K562 (cell line): ENCODE results near the gene RBM19. TPM values are rescaled to one million over a fixed set of nuclear protein-coding genes. Genes with fewer than 3 reads are reported as not detected.

Experiments
- BCL6 ChIP-seq: fragments of 250-450 bp; sonication (Bioruptor Pico); IDR thresholded peaks from 2 replicates; pipeline ENCODE4 v1.4.0; 2020
- CCAR2 ChIP-seq: fragments of 200-400 bp; formaldehyde crosslinking; IDR thresholded peaks from 2 replicates; pipeline ENCODE4 v1.6.1; 2017; ENCODE audit warnings: mild to moderate bottlenecking, low read depth, low read length
- CCNT2 ChIP-seq: IDR thresholded peaks from 2 replicates; pipeline ENCODE4 v1.6.1; 2011; ENCODE audit warnings: borderline replicate concordance, low read depth, mild to moderate bottlenecking, moderate library complexity, mixed read lengths, low read length; ENCODE audit not compliant: insufficient read length; ENCODE audit errors: extremely low read depth
- GATA2 ChIP-seq: sonication (generic); formaldehyde crosslinking; IDR thresholded peaks from 2 replicates; pipeline ENCODE4 v1.4.0; 2020; ENCODE audit warnings: mild to moderate bottlenecking, missing genetic modification reagents
- NCOA6 ChIP-seq: fragments of 450-650 bp; IDR thresholded peaks from 2 replicates; pipeline ENCODE4 v1.6.1; 2017; ENCODE audit warnings: mild to moderate bottlenecking
- NFIC ChIP-seq: fragments of 450-650 bp; IDR thresholded peaks from 2 replicates; pipeline ENCODE4 v1.6.1; 2017; ENCODE audit warnings: mild to moderate bottlenecking, inconsistent platforms
- POLR2AphosphoS2 ChIP-seq: IDR thresholded peaks from 2 replicates; pipeline ENCODE4 v1.6.1; 2012; ENCODE audit warnings: low read length, improper control_type of control experiment
- RBBP5 ChIP-seq: fragments of 200-600 bp; sonication (generic); IDR thresholded peaks from 2 replicates; pipeline ENCODE4 v1.6.1; 2012; ENCODE audit warnings: borderline replicate concordance, mild to moderate bottlenecking, low read length, control low read depth, inconsistent platforms; ENCODE audit not compliant: insufficient read depth, poor library complexity, severe bottlenecking
- RNF2 ChIP-seq: sonication (generic); IDR thresholded peaks from 2 replicates; pipeline ENCODE4 v1.6.1; 2016
- SIRT6 ChIP-seq: IDR thresholded peaks from one replicate; pipeline ENCODE4 v1.6.1; 2012; ENCODE audit warnings: low read depth, mild to moderate bottlenecking, control low read depth, inconsistent platforms, low read length, moderate library complexity
- TEAD1 ChIP-seq, 2 experiments: fragments of 450-650 bp in 1 of 2; sonication (generic) in 1 of 2; formaldehyde crosslinking; IDR thresholded peaks; 2 replicates each; pipeline versions ENCODE4 v1.4.0 to v1.8.0; 2020 to 2022; ENCODE audit warnings: mild to moderate bottlenecking in 2 of 2, missing genetic modification reagents in 1 of 2
- ZNF12 ChIP-seq: sonication (generic); formaldehyde crosslinking; IDR thresholded peaks from 2 replicates; pipeline ENCODE4 v1.4.0; 2020; ENCODE audit warnings: mild to moderate bottlenecking, missing genetic modification reagents
- ZNF239 ChIP-seq: fragments of 250-450 bp; sonication (Bioruptor Pico); IDR thresholded peaks from 2 replicates; pipeline ENCODE4 v1.4.0; 2020; ENCODE audit warnings: mild to moderate bottlenecking
- ZNF79 ChIP-seq: fragments of 250-450 bp; sonication (Bioruptor Pico); IDR thresholded peaks from 2 replicates; pipeline ENCODE4 v1.4.0; 2020; ENCODE audit warnings: low read depth, mild to moderate bottlenecking, moderate library complexity
- polyA plus RNA-seq, 8 experiments: library from polyadenylated mRNA; depleted of rRNA in 4 of 8; stranded (reverse) in 5 of 8; unstranded in 3 of 8; fragments of >200 nt; fragmentation: Nextera tagmentation in 2 of 8; fragmentation: Illumina TruSeq in 1 of 8; extraction: Ambion mirVana in 2 of 8; extraction: Trizol in 1 of 8; gene quantifications; 2 replicates each; pipeline versions ENCODE4 v1.2.1 to v1.2.3, GENCODE V29; 2011 to 2014; ENCODE audit warnings: inconsistent platforms in 1 of 8, missing spikeins in 1 of 8
- total RNA-seq, 7 experiments: library from RNA; depleted of rRNA in 6 of 7; stranded (reverse); fragments of >200 nt in 6 of 7; fragmentation: Illumina TruSeq in 2 of 7; extraction: Trizol in 2 of 7; gene quantifications; 2 replicates each; pipeline versions ENCODE4 v1.2.1 to v1.2.3, GENCODE V29; 2011 to 2021; ENCODE audit warnings: low replicate concordance in 1 of 7
- TF ChIP-seq, protein P1 (sequence below), 2 experiments: fragments of 200-800 bp in 1 of 2; sonication (Bioruptor generic) in 1 of 2; sonication (generic) in 1 of 2; formaldehyde crosslinking in 1 of 2; IDR thresholded peaks in 1 of 2; conservative IDR thresholded peaks in 1 of 2; 2 replicates each; pipeline versions ENCODE4 v1.5.0 to v1.6.1; 2016 to 2020; ENCODE audit warnings: missing compliant biosample characterization in 1 of 2, missing genetic modification characterization in 1 of 2, missing genetic modification reagents in 1 of 2
- TF ChIP-seq, protein P2 (sequence below): sonication (generic); formaldehyde crosslinking; IDR thresholded peaks from 2 replicates; pipeline ENCODE4 v1.8.0; 2022; ENCODE audit warnings: mild to moderate bottlenecking, missing genetic modification reagents, borderline replicate concordance
- TF ChIP-seq, protein P3 (sequence below): fragments of 450-650 bp; formaldehyde crosslinking; conservative IDR thresholded peaks from 2 replicates; pipeline ENCODE4 v1.4.0; 2022; ENCODE audit warnings: mild to moderate bottlenecking, missing genetic modification characterization
- TF ChIP-seq, protein P4 (sequence below): sonication (generic); formaldehyde crosslinking; IDR thresholded peaks from 2 replicates; pipeline ENCODE4 v1.8.1; 2023; ENCODE audit warnings: mild to moderate bottlenecking, missing genetic modification reagents

RBM19 gene
- total and polyA plus RNA-seq, 9 of the 15 experiments (the other 6 are each of a cell fraction or from before 2014, with no cell fraction given): 16.0 to 58.4 (median 37.9) TPM

DNA sequence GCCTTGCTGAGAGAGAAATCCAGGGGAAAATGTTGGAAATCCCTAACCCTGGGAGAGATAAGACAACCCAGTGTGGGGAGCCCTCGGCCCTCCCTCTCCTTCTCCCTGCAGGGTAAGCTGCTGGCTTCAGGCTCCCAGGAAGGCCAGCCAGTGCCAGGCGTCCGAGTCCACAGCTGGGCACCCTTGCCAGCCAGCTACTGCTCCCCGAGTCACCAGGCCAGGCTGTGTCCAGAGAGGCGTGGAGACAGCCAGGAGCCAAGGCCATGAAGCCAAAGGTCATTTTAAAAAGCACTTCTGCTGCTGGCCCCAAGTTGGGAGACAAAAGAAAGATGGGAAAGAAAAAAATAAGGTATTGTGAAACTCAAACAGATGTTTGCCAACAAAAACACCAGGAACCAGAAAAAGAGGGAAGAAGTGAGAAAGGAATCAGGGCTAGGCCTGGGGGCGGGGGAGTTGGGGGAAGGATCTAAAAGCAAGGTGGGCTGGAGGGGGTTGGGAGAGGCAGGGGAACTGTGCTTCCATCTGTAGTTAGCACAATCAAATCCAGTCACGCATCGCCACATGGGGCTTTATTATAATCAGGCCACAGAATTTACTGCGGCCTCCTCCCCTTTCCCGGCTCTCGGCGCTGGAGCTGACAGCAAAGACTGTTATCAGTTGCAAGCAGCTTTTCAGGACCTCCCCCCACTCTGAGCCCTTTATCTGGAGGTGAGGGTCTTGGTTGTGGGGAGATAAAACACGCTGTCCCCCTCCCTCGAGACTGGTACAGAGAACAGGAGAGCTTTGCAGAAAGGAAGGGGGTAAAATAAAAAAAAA, 33.5 kb downstream of the RBM19 start (continued):
- TF ChIP-seq, protein P1, sequence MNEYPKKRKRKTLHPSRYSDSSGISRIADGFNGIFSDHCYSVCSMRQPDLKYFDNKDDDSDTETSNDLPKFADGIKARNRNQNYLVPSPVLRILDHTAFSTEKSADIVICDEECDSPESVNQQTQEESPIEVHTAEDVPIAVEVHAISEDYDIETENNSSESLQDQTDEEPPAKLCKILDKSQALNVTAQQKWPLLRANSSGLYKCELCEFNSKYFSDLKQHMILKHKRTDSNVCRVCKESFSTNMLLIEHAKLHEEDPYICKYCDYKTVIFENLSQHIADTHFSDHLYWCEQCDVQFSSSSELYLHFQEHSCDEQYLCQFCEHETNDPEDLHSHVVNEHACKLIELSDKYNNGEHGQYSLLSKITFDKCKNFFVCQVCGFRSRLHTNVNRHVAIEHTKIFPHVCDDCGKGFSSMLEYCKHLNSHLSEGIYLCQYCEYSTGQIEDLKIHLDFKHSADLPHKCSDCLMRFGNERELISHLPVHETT (CRISPR knock-in tag; conservative IDR thresholded peaks at IDR 0.05 in 1 of 2, IDR thresholded peaks at IDR 0.05 in 1 of 2): peak in 1 of 2 experiments; percentile 81; a peak in 2 of 4 replicates
- TF ChIP-seq NCOA6: peak; percentile 54; the same call in 1 of the 2 replicates
- TF ChIP-seq RNF2: peak; percentile 79
- no peak for TF ChIP-seq POLR2AphosphoS2
- TF ChIP-seq, protein P2, sequence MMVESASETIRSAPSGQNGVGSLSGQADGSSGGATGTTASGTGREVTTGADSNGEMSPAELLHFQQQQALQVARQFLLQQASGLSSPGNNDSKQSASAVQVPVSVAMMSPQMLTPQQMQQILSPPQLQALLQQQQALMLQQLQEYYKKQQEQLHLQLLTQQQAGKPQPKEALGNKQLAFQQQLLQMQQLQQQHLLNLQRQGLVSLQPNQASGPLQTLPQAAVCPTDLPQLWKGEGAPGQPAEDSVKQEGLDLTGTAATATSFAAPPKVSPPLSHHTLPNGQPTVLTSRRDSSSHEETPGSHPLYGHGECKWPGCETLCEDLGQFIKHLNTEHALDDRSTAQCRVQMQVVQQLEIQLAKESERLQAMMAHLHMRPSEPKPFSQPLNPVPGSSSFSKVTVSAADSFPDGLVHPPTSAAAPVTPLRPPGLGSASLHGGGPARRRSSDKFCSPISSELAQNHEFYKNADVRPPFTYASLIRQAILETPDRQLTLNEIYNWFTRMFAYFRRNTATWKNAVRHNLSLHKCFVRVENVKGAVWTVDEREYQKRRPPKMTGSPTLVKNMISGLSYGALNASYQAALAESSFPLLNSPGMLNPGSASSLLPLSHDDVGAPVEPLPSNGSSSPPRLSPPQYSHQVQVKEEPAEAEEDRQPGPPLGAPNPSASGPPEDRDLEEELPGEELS (CRISPR knock-in tag): no peak
- TF ChIP-seq ZNF239 (CRISPR knock-in tag): no peak
- TF ChIP-seq ZNF12 (CRISPR knock-in tag): no peak
- TF ChIP-seq ZNF79 (CRISPR knock-in tag): no peak
- TF ChIP-seq NFIC: peak; percentile 93
- TF ChIP-seq, protein P3, sequence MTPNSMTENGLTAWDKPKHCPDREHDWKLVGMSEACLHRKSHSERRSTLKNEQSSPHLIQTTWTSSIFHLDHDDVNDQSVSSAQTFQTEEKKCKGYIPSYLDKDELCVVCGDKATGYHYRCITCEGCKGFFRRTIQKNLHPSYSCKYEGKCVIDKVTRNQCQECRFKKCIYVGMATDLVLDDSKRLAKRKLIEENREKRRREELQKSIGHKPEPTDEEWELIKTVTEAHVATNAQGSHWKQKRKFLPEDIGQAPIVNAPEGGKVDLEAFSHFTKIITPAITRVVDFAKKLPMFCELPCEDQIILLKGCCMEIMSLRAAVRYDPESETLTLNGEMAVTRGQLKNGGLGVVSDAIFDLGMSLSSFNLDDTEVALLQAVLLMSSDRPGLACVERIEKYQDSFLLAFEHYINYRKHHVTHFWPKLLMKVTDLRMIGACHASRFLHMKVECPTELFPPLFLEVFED (CRISPR knock-in tag): 0 out of 2 replicates have a peak, but pooled peaks have one; percentile 2
- no peak for TF ChIP-seq RBBP5
- peak; percentile 86 for TF ChIP-seq GATA2
- TF ChIP-seq CCAR2: no peak
- no peak for TF ChIP-seq SIRT6
- TF ChIP-seq, protein P4, sequence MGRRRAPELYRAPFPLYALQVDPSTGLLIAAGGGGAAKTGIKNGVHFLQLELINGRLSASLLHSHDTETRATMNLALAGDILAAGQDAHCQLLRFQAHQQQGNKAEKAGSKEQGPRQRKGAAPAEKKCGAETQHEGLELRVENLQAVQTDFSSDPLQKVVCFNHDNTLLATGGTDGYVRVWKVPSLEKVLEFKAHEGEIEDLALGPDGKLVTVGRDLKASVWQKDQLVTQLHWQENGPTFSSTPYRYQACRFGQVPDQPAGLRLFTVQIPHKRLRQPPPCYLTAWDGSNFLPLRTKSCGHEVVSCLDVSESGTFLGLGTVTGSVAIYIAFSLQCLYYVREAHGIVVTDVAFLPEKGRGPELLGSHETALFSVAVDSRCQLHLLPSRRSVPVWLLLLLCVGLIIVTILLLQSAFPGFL (CRISPR knock-in tag): no peak
- TF ChIP-seq BCL6 (CRISPR knock-in tag): no peak
- TF ChIP-seq TEAD1 (CRISPR knock-in tag; IDR thresholded peaks at IDR 0.05): peak in 1 of 2 experiments; percentile 56; a peak in 1 of 4 replicates
- TF ChIP-seq CCNT2: peak; percentile 95
